ENCODE results near the gene WDFY1. TPM values are rescaled to one million over a fixed set of nuclear protein-coding genes. Genes with fewer than 3 reads are reported as not detected.

Gene WDFY1
- total RNA-seq, 1 donor from 2014 or later = 52.6 TPM

DNA sequence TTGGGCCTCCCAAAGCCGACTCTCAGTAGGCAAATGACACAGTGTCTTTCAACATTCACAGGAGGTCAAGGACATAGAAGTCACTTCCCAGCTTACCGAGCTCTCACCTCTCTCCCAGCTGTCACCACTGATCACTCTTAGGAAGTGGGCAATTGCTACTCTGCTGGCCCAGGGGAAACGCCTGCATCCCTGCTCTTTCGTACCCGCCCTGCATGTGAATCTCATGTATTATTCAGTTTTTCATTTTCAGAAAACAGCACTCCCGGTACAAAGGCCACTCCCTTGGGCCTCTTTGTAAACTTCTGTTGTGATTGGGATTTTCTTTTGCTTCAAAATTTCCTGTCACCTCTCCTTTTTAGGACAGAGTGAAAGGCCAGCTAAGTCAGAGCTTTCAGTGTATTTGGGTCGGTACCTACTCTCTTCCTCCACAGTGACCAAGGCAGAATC is 27.5 kb upstream of the WDFY1 start:
- H3K27me3 ChIP-seq (ENCODE audit: insufficient read depth, low read length) = no peaks in the 10 kb centered on the region
- Mint-ChIP-seq H3K9me3 (ENCODE audit: unreplicated experiment) (no peaks in the 10 kb centered on the region), H3K27me3 (ENCODE audit: low read depth, unreplicated experiment) (no peaks in the 10 kb centered on the region), H3K27ac (ENCODE audit: unreplicated experiment) (no peak overlapping the region), H3K36me3 (ENCODE audit: low read depth, unreplicated experiment) (no peaks in the 10 kb centered on the region), H3K4me3 (ENCODE audit: unreplicated experiment) (no peak overlapping the region), H3K4me1 (ENCODE audit: low read depth, unreplicated experiment) (peaks cover 12% of the 10 kb centered on the region)
- DNase-seq (ENCODE audit: low read depth) (no peak), FAIRE-seq (no peak)
- no peak overlapping the region for H3K4me2 ChIP-seq (ENCODE audit: low read length)
- H4K20me1 ChIP-seq (ENCODE audit: insufficient read depth, low read length) = no peaks in the 10 kb centered on the region
- H3K4me3 ChIP-seq (ENCODE audit: insufficient read depth, low read depth, low read length) = no peak overlapping the region
- no peak overlapping the region for H2AFZ ChIP-seq (ENCODE audit: low read depth, low read length)
- no peaks in the 10 kb centered on the region for H3K9me3 ChIP-seq (ENCODE audit: insufficient read depth, low read depth, low read length)
- no peak for TF ChIP-seq EZH2 (IDR thresholded peaks at IDR 0.05; ENCODE audit: insufficient read depth, low read length)
- TF ChIP-seq, protein P1, sequence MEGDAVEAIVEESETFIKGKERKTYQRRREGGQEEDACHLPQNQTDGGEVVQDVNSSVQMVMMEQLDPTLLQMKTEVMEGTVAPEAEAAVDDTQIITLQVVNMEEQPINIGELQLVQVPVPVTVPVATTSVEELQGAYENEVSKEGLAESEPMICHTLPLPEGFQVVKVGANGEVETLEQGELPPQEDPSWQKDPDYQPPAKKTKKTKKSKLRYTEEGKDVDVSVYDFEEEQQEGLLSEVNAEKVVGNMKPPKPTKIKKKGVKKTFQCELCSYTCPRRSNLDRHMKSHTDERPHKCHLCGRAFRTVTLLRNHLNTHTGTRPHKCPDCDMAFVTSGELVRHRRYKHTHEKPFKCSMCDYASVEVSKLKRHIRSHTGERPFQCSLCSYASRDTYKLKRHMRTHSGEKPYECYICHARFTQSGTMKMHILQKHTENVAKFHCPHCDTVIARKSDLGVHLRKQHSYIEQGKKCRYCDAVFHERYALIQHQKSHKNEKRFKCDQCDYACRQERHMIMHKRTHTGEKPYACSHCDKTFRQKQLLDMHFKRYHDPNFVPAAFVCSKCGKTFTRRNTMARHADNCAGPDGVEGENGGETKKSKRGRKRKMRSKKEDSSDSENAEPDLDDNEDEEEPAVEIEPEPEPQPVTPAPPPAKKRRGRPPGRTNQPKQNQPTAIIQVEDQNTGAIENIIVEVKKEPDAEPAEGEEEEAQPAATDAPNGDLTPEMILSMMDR (IDR thresholded peaks at IDR 0.05; ENCODE audit: insufficient read depth, low read depth, low read length) = no peak
- no peak overlapping the region for H3K9ac ChIP-seq (ENCODE audit: low read length)
- H3K27ac ChIP-seq (ENCODE audit: low read depth, low read length) = no peak overlapping the region
- H3K36me3 ChIP-seq (ENCODE audit: insufficient read depth, low read length) = peaks cover 3% of the 10 kb centered on the region
- peaks cover 10% of the 10 kb centered on the region for H3K4me1 ChIP-seq (ENCODE audit: insufficient read depth, low read length)
- no peaks in the 10 kb centered on the region for H3K79me2 ChIP-seq (ENCODE audit: insufficient read depth, low read length)

DNA sequence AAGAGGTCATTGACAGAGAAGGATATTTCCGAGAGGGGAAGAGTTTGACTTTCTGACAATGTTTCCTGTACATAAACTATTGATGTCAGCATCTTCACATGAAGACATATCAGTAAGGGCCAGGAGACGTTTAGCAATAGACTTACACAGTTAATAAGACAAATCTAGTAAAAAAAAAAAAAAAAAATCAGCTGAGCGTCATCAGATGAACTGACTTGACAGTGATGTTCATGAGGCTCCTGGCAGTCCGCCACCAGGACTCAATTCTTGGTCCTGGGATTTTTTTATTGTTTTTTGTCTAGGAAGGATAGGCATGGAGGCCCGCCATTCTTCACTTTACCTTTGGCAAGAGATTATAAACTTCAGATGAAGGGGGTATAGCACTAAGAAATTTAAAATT is 26.6 kb upstream of the WDFY1 start:
- DNase-seq (ENCODE audit: low read depth) = no peak
- Mint-ChIP-seq H3K9me3 (ENCODE audit: unreplicated experiment) (no peaks in the 10 kb centered on the region), H3K4me1 (ENCODE audit: low read depth, unreplicated experiment) (peaks cover 10% of the 10 kb centered on the region), H3K4me3 (ENCODE audit: unreplicated experiment) (no peak overlapping the region), H3K36me3 (ENCODE audit: low read depth, unreplicated experiment) (no peaks in the 10 kb centered on the region), H3K27me3 (ENCODE audit: low read depth, unreplicated experiment) (no peaks in the 10 kb centered on the region), H3K27ac (ENCODE audit: unreplicated experiment) (no peak overlapping the region)
- no peak for TF ChIP-seq EZH2 (IDR thresholded peaks at IDR 0.05; ENCODE audit: insufficient read depth, low read length)
- no peak overlapping the region for H3K4me3 ChIP-seq (ENCODE audit: insufficient read depth, low read depth, low read length)
- peaks cover 6% of the 10 kb centered on the region for H3K36me3 ChIP-seq (ENCODE audit: insufficient read depth, low read length)
- no peak overlapping the region for H2AFZ ChIP-seq (ENCODE audit: low read depth, low read length)
- no peaks in the 10 kb centered on the region for H3K27me3 ChIP-seq (ENCODE audit: insufficient read depth, low read length)
- peaks cover 9% of the 10 kb centered on the region for H3K4me1 ChIP-seq (ENCODE audit: insufficient read depth, low read length)
- H3K4me2 ChIP-seq (ENCODE audit: low read length) = no peak overlapping the region
- H3K9me3 ChIP-seq (ENCODE audit: insufficient read depth, low read depth, low read length) = no peaks in the 10 kb centered on the region
- no peak overlapping the region for H3K9ac ChIP-seq (ENCODE audit: low read length)
- no peak for FAIRE-seq
- no peak overlapping the region for H3K27ac ChIP-seq (ENCODE audit: low read depth, low read length)
- no peaks in the 10 kb centered on the region for H3K79me2 ChIP-seq (ENCODE audit: insufficient read depth, low read length)
- H4K20me1 ChIP-seq (ENCODE audit: insufficient read depth, low read length) = no peaks in the 10 kb centered on the region

DNA sequence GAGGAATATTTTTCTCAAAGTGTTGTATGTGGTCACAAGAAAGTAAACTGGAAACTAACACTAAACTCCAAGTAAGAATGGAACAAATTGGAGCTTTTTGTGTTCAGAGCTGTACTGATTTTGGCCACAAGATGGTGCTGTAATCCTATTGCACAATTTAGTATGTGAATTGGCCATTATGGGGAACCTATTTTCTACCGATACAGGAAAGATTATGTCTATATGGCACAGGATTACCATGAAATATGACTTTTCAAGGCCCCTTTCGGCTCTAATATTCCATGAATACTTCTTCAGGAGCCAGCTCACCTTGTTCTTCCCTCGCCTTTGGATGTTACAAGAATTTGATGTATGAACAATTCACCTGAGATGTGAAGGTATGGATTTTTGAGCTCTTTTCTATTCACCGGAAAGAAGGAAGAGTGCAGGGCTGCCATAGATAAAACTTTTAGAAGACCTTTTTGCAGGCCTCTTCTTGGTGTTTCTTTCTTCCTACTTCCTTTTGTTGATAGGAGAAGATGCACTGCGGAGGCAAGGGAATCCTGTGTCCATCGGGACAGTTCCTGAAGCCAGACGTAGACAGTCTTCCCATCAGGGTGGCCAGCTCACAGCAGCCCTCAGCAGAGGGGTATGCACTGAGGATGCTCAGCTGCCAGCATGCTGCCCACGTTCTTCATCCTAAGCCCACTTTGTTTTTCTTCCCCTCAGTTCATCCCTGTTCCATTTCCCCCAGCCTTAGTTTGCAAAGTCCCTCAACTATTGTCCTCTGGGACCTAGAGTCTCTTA is 25.4 kb upstream of the WDFY1 start:
- Histone ChIP-seq H3K9ac (ENCODE audit: low read length) (no peak overlapping the region), H3K27me3 (ENCODE audit: insufficient read depth, low read length) (no peaks in the 10 kb centered on the region), H4K20me1 (ENCODE audit: insufficient read depth, low read length) (no peaks in the 10 kb centered on the region), H3K36me3 (ENCODE audit: insufficient read depth, low read length) (peaks cover 9% of the 10 kb centered on the region), H2AFZ (ENCODE audit: low read depth, low read length) (no peak overlapping the region), H3K4me3 (ENCODE audit: insufficient read depth, low read depth, low read length) (no peak overlapping the region), H3K4me1 (ENCODE audit: insufficient read depth, low read length) (peaks cover 8% of the 10 kb centered on the region), H3K79me2 (ENCODE audit: insufficient read depth, low read length) (peaks cover 3% of the 10 kb centered on the region), H3K9me3 (ENCODE audit: insufficient read depth, low read depth, low read length) (no peaks in the 10 kb centered on the region), H3K4me2 (ENCODE audit: low read length) (no peak overlapping the region), H3K27ac (ENCODE audit: low read depth, low read length) (no peak overlapping the region)
- Mint-ChIP-seq H3K9me3 (ENCODE audit: unreplicated experiment) (no peaks in the 10 kb centered on the region), H3K36me3 (ENCODE audit: low read depth, unreplicated experiment) (no peaks in the 10 kb centered on the region), H3K4me1 (ENCODE audit: low read depth, unreplicated experiment) (peaks cover 9% of the 10 kb centered on the region), H3K27ac (ENCODE audit: unreplicated experiment) (no peak overlapping the region), H3K4me3 (ENCODE audit: unreplicated experiment) (no peak overlapping the region), H3K27me3 (ENCODE audit: low read depth, unreplicated experiment) (no peaks in the 10 kb centered on the region)
- DNase-seq (ENCODE audit: low read depth) (peak; percentile 25), FAIRE-seq (peak; percentile 93)
- TF ChIP-seq, protein P1 (IDR thresholded peaks at IDR 0.05; ENCODE audit: insufficient read depth, low read depth, low read length) = peak; percentile 97
- TF ChIP-seq EZH2 (IDR thresholded peaks at IDR 0.05; ENCODE audit: insufficient read depth, low read length) = no peak

All from astrocyte (in vitro differentiated cells and primary cell).